MCF 10A (cell line): ENCODE results near the gene LIMS2. TPM values are rescaled to one million over a fixed set of nuclear protein-coding genes. Genes with fewer than 3 reads are reported as not detected.

Source experiments
- BruUV-seq: library from RNA; stranded (reverse); fragments of 400-500 nt; replicated peaks from 2 replicates; lab custom pipeline; 2021; lab: Mats Ljungman, UMichigan
- CTCF ChIA-PET: fragments of 300-600 bp; sonication (Branson Sonifier 250); formaldehyde crosslinking; extraction: SDS; loops from one replicate; lab custom pipeline; 2021; ENCODE audit warnings: antibody characterized with exemption, inconsistent platforms; lab: Yijun Ruan, JAX
- POLR2A ChIA-PET: fragments of 300-600, 350-650 bp; sonication (Branson Sonifier 250); formaldehyde crosslinking; extraction: SDS; loops from one replicate; lab custom pipeline; 2020; ENCODE audit warnings: antibody characterized with exemption, inconsistent platforms; lab: Yijun Ruan, JAX
- DNase-seq: peaks from one replicate; pipeline ENCODE4 v3.0.0-alpha.2; 2018; ENCODE audit not compliant: unreplicated experiment
- H3K27ac Mint-ChIP-seq: one replicate; pipeline ENCODE4 v1.8.0; 2022; ENCODE audit warnings: mild to moderate bottlenecking, low read depth, mixed read lengths; ENCODE audit not compliant: unreplicated experiment
- H3K27me3 Mint-ChIP-seq: one replicate; pipeline ENCODE4 v1.8.0; 2022; ENCODE audit warnings: mixed read lengths; ENCODE audit not compliant: insufficient read depth, unreplicated experiment
- H3K36me3 Mint-ChIP-seq: one replicate; pipeline ENCODE4 v1.8.0; 2022; ENCODE audit warnings: mild to moderate bottlenecking, moderate library complexity, mixed read lengths; ENCODE audit not compliant: insufficient read depth, unreplicated experiment
- H3K4me1 Mint-ChIP-seq: one replicate; pipeline ENCODE4 v1.8.0; 2022; ENCODE audit warnings: mixed read lengths; ENCODE audit not compliant: insufficient read depth, unreplicated experiment
- H3K4me3 Mint-ChIP-seq: one replicate; pipeline ENCODE4 v1.8.0; 2022; ENCODE audit warnings: mild to moderate bottlenecking, moderate library complexity, mixed read lengths; ENCODE audit not compliant: unreplicated experiment
- H3K9me3 Mint-ChIP-seq: one replicate; pipeline ENCODE4 v1.8.0; 2022; ENCODE audit warnings: mixed read lengths; ENCODE audit not compliant: unreplicated experiment
- intact Hi-C: fragments of 100-400 bp; cut with micrococcal nuclease; formaldehyde crosslinking; loops from 2 replicates; pipeline ENCODE4 v1.14.1; 2022
- total RNA-seq: library from RNA; stranded (reverse); gene quantifications from 2 replicates; pipeline ENCODE4 v1.2.3, GENCODE V29; 2022
- TF ChIP-seq, protein P1 (sequence below): fragments of 200-600 bp; IDR thresholded peaks from one replicate; pipeline ENCODE4 v1.8.0; 2022; ENCODE audit warnings: antibody characterized with exemption, mild to moderate bottlenecking; ENCODE audit not compliant: unreplicated experiment

Gene LIMS2
- total RNA-seq, 1 experiment from 2014 or later: not detected

DNA sequence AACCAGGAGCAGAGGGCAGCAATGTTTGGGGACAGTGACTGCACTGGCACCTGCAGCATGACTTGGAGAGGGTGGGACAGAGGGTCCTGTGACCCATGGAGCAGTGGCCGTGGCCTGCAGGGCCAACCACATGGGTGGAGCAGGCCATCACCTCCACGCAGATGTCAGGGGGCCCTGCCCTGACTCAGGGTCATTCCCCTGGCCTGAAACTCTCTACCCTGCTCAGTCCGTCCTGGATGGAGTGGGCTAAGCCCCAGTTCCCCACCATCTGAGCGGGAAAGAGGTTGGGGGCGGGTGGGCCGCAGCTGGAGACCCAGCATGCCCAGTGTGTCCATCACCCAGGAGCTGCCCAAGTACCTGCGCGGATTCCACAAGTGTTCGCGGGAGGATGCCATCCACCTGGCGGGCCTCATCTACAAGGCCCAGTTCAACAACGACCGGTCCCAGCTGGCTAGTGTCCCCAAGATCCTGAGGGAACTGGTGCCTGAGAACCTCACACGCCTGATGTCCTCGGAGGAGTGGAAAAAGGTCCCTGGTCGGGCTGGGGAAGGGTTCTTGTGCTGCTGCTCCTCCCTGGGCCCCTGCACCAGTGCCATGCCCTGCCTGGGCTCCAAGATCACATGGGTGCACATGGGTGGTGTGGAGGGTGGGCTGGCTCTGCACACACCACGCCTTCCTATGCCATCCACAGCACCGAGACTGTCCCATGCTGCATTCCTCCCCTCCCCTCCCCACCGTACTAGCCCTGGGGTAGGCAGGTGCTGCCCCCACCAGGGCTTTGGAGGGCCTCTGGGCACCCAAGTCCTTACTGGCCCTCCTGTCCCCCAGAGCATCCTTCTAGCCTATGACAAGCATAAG, 39.7 kb downstream of the LIMS2 start:
- intact Hi-C loops: no loop called here
- TF ChIP-seq, protein P1, sequence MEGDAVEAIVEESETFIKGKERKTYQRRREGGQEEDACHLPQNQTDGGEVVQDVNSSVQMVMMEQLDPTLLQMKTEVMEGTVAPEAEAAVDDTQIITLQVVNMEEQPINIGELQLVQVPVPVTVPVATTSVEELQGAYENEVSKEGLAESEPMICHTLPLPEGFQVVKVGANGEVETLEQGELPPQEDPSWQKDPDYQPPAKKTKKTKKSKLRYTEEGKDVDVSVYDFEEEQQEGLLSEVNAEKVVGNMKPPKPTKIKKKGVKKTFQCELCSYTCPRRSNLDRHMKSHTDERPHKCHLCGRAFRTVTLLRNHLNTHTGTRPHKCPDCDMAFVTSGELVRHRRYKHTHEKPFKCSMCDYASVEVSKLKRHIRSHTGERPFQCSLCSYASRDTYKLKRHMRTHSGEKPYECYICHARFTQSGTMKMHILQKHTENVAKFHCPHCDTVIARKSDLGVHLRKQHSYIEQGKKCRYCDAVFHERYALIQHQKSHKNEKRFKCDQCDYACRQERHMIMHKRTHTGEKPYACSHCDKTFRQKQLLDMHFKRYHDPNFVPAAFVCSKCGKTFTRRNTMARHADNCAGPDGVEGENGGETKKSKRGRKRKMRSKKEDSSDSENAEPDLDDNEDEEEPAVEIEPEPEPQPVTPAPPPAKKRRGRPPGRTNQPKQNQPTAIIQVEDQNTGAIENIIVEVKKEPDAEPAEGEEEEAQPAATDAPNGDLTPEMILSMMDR: no peak

DNA sequence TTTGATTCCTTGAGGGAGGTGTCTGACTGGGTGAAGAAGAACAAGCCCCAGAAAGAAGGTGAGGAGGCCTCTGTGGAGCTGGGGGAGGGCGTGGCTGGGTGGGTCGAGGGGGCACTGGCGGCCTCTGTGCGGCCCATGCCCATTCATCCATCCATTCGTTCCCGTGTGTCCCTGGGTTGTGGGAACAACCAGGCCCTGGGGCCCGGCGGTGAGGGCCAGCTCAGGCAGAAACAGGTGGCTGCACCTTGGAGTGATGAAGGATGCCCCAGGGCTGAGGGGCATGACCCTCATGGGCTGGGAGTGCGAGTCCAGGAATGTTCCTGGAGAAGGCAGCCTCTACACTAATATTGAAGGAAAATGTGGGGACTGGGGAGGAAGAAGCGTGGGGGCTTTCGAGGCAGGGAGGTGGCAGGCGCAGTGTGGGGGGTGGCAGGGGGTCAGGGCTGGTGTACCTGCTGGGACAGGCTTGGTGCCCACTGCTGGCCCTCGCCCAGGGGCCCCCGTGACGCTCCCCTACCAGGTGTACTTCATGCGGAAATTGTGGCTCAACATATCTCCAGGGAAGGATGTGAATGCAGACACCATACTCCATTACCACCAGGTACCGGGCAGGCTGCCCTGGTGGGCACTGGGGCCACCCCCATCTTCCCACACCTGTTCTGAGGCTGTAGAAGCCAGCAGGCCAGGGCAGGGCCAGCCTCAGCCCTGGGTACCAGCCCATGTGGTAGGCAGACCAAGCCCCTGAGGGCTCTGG, 40.5 kb downstream of the LIMS2 start:
- ChIA-PET POLR2A (no interaction called here), CTCF (no interaction called here)
- H3K36me3 Mint-ChIP-seq: no peaks in the 10 kb centered on the region
- peaks cover 6% of the 10 kb centered on the region for H3K4me1 Mint-ChIP-seq
- H3K9me3 Mint-ChIP-seq: no peaks in the 10 kb centered on the region
- no peak overlapping the region for H3K4me3 Mint-ChIP-seq
- no peak overlapping the region for H3K27ac Mint-ChIP-seq
- intact Hi-C loops: no loop called here
- no TSS peak for BruUV-seq
- H3K27me3 Mint-ChIP-seq: no peaks in the 10 kb centered on the region
- TF ChIP-seq, protein P1: no peak
- no peak for DNase-seq

More for the DNA sequence above, 39.7 kb downstream of the LIMS2 start:
- Mint-ChIP-seq H3K4me3 (no peak overlapping the region), H3K4me1 (no peaks in the 10 kb centered on the region), H3K27ac (no peak overlapping the region), H3K27me3 (no peaks in the 10 kb centered on the region), H3K9me3 (no peaks in the 10 kb centered on the region), H3K36me3 (no peaks in the 10 kb centered on the region)
- POLR2A ChIA-PET: no interaction called here
- CTCF ChIA-PET: interaction anchor here (0.9 kb wide), 1 partner anchor 11 kb away, joined by 3 read pairs; no protein-coding TSS in a partner anchor
- no TSS peak for BruUV-seq
- DNase-seq: no peak

DNA sequence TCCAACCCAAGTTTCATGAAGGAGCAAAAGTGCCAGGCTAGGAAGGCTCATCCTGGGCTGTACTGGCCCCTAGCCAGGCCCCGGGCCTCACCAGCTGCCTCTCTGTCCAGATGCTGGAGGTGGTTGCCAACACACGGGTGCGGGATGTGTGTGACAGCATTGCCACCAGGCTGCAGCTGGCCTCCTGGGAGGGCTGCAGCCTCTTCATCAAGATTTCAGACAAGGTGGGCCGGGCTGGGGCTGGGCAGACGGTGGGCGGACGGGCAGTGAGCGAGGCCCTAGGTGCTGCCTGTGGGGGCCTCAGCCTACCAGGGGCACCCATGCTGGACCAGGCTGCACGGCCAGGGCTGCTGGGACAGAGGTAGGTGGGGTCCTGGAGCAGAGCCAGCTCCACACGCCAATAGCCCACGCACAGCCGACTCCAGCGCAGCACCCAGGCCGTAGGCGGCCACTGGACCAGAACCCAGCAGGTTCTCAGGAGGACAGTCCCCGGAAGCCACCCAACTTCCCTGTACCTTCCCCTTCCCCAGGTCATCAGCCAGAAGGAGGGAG, 41.2 kb downstream of the LIMS2 start:
- Mint-ChIP-seq H3K27me3 (no peaks in the 10 kb centered on the region), H3K4me3 (no peak overlapping the region), H3K27ac (peak overlapping the region; percentile 16), H3K36me3 (no peaks in the 10 kb centered on the region), H3K4me1 (peaks cover 6% of the 10 kb centered on the region), H3K9me3 (no peaks in the 10 kb centered on the region)
- TF ChIP-seq, protein P1: no peak
- intact Hi-C loops: no loop called here
- BruUV-seq: no TSS peak
- no peak for DNase-seq
- ChIA-PET CTCF (no interaction called here), POLR2A (no interaction called here)

DNA sequence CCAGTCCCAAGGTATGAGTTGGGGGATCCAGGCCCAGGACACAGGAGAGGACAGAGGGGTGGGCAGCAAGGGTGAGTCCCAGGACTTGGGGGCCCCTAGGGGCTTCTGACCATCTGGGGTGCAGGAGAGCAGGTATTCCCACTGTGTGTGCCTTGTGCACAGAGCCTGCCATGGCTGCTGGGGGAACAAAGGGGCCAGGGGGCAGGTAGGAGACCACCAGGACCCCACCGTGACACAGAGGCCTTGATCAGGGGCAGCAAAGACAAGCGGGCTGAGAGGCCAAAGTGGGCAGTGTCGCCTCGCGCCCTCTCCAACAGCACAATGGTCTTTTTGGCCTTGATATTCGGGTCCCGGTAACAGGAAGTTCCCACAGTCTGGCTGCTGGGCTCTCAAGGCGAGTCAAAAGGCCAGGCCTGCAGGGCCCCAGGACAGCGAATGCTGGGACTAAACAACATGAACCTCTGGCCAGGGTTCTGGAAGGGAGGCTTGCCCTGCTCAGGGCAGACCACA, 41.7 kb downstream of the LIMS2 start:
- no peaks in the 10 kb centered on the region for H3K27me3 Mint-ChIP-seq
- no peaks in the 10 kb centered on the region for H3K36me3 Mint-ChIP-seq
- BruUV-seq: no TSS peak
- no peaks in the 10 kb centered on the region for H3K9me3 Mint-ChIP-seq
- POLR2A ChIA-PET: no interaction called here
- peaks cover 6% of the 10 kb centered on the region for H3K4me1 Mint-ChIP-seq
- no peak overlapping the region for H3K4me3 Mint-ChIP-seq
- DNase-seq: no peak
- H3K27ac Mint-ChIP-seq: peak overlapping the region; percentile 16
- intact Hi-C loops: no loop called here
- CTCF ChIA-PET: no interaction called here
- TF ChIP-seq, protein P1: no peak
